GM12873 (cell line): ENCODE measurements around the gene NAIF1.

Experiments
- TF ChIP-seq, protein P1 (sequence below): IDR thresholded peaks from 2 replicates; pipeline ENCODE4 v1.5.1; 2012; ENCODE audit warnings: low read depth, mild to moderate bottlenecking, moderate library complexity, low read length, control low read depth; ENCODE audit not compliant: insufficient read depth; ENCODE audit errors: missing control alignments

The NAIF1 gene

DNA sequence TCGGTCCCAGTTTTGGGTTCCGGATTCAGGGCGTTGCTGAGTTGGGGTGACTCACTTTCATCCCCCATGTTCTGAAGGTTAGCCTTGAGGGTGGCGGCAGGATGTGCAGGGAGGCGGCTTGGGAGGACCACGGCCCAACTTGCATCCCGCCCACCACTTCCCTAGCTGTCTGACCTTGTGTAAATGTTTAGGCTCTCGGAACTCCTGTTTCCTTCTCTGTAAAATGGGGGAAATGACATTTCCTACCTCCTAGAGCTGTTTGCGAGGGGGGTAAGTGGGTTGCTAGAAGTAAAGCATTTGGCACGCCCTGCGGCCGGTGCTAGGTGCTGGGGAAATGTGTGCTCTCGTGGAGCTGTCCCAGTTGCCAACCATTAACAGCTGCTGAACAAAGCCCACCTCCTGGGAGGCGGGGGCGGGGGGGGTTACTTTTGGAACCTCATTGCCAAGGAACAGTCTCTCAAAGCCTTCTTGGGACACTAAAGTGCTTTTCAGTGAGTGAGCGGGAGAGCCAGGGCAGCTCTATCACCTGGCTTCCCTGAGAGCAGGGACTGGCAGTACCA, 32.9 kb upstream of the NAIF1 start:
- TF ChIP-seq, protein P1, sequence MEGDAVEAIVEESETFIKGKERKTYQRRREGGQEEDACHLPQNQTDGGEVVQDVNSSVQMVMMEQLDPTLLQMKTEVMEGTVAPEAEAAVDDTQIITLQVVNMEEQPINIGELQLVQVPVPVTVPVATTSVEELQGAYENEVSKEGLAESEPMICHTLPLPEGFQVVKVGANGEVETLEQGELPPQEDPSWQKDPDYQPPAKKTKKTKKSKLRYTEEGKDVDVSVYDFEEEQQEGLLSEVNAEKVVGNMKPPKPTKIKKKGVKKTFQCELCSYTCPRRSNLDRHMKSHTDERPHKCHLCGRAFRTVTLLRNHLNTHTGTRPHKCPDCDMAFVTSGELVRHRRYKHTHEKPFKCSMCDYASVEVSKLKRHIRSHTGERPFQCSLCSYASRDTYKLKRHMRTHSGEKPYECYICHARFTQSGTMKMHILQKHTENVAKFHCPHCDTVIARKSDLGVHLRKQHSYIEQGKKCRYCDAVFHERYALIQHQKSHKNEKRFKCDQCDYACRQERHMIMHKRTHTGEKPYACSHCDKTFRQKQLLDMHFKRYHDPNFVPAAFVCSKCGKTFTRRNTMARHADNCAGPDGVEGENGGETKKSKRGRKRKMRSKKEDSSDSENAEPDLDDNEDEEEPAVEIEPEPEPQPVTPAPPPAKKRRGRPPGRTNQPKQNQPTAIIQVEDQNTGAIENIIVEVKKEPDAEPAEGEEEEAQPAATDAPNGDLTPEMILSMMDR = no peak

- TF ChIP-seq, protein P1 = no peak
These were observed 32.3 kb upstream of the NAIF1 start for GRCh38 chr9:128099231-128099931.

- TF ChIP-seq, protein P1 = no peak
These were observed 31.4 kb upstream of the NAIF1 start for GRCh38 chr9:128098297-128099230.

- TF ChIP-seq, protein P1 = no peak
These were observed 30.6 kb upstream of the NAIF1 start for GRCh38 chr9:128097543-128098296.

DNA sequence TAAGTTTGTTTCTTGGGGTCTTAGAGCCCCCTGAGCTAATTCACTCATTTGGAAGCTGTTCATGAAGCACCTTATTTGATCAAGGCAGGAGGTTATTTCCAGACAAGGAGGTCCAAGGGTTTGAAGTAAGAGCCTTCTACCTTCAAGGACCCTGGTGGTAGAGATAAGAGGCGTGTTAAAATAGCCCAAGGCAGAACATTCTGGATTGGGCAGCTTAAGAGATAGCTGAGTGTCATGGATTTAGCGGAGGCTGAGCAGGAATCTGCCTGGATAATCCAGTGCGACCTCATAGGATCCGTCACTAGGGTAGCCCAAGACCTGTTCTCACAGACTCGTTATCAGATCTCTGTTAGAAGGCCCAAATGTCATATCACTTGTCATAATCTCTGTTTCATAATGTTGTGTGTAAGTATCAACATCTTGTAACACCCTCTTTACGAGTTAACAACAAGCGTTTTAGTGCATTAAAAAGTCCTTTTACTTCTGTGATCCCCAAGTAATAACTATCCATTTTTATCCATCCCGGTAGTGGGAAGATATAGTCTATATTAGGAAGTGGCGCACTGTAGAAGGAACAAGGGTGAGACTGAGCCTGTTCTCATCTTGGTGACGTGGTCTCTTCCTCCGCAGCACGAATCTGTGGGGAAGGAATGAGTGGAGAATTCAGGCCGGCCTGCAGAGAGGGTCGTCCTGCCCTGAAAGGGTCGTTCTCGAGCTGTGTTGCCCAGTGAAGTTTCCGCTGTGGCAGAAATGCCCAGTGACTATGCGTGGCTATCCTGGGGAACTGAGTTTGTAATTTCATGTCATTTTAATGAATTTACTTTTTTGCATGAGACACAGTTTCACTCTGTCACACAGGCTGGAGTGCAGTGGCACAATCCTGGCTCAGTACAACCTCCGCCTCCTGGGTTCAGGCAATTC, 29.8 kb upstream of the NAIF1 start:
- TF ChIP-seq, protein P1 = no peak

DNA sequence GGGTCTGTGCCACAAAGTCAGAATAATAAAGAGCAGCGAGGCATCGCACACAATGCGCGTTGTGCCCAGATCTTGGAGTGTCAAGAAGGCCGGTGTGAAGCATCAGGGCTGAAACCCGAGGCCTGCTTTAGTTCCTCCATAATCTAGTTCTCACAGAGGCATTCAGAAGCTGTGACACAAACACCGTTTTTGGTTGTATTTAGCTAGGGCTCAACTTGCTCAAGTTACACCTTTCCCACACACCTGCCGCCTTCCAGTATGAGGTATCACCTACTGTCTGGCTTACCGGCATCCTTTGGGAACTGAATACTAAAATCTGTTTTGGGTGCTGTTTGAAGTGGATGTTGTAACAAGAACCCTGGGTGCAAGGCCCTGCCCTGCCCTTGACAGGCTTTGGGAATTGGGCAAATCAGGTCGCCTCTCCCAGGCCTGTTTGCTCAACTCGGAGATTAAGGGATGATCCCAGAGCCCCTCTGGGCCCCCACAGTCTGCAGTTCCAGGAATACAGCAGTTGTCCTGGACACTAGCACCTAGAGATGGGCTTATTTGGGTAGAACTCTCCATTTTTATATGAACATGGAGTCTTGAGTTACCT, 27.9 kb upstream of the NAIF1 start:
- TF ChIP-seq, protein P1 = no peak
